ENCODE data around the gene FAM114A2.
"Not testable (repeated sequence)": the region's sequence is repeated elsewhere in the genome, so short reads cannot be mapped to it uniquely, and the experiment has no call there.

GRCh38 chr5:154018919-154019318, 19.8 kb downstream of the FAM114A2 start:
- TF ChIP-seq REST (IDR thresholded peaks at IDR 0.05; ENCODE audit: borderline replicate concordance); EZH2 (IDR thresholded peaks at IDR 0.05; ENCODE audit: borderline replicate concordance, insufficient read depth, low read length, poor library complexity, severe bottlenecking); CTCF (IDR thresholded peaks at IDR 0.05; ENCODE audit: poor library complexity, severe bottlenecking): not testable (repeated sequence)
